Esophagus mucosa (tissue), 1 donor: Measurements from ENCODE around the gene CFAP90. TPM values are rescaled to one million over a fixed set of nuclear protein-coding genes. Genes with fewer than 3 reads are reported as not detected.

Experiments
- ATAC-seq: fragments of 200-7000 bp; cut with Tn5 transposase; one replicate; pipeline ENCODE4 v1.9.1; 2020
- total RNA-seq: library from RNA; stranded (reverse); gene quantifications from one replicate; pipeline ENCODE4 v1.2.4, GENCODE V29; 2023
- donor health status: DM: yes; HTN: yes; CAD: no.

The CFAP90 gene
- total RNA-seq: not detected

GRCh38 chr5:7850395-7851239, at the start of gene CFAP90:
TSS of gene CFAP90 (minus strand) at chr5:7851133. CDS start at chr5:7851021, 112 bp downstream.
- ATAC-seq: peak; percentile 35

- ATAC-seq: no peak
Observed at GRCh38 chr5:7897014-7897600, 46.2 kb upstream of the CFAP90 start.

- no peak for ATAC-seq
Observed at GRCh38 chr5:7894860-7895259, 43.9 kb upstream of the CFAP90 start.

GRCh38 chr5:7894439-7894838, 43.5 kb upstream of the CFAP90 start:
- no peak for ATAC-seq

GRCh38 chr5:7888901-7889300, 38.0 kb upstream of the CFAP90 start:
- no peak for ATAC-seq

- peak; percentile 47 for ATAC-seq
Observed at GRCh38 chr5:7886849-7887475, 36.0 kb upstream of the CFAP90 start.

GRCh38 chr5:7884491-7885267, 33.7 kb upstream of the CFAP90 start:
- no peak for ATAC-seq

- ATAC-seq: no peak
Observed at GRCh38 chr5:7882926-7883325, 32.0 kb upstream of the CFAP90 start.

- ATAC-seq: no peak
Observed at GRCh38 chr5:7881816-7882215, 30.9 kb upstream of the CFAP90 start.

- ATAC-seq: no peak
Observed at GRCh38 chr5:7881091-7881490, 30.2 kb upstream of the CFAP90 start.

GRCh38 chr5:7878381-7878873, 27.5 kb upstream of the CFAP90 start:
- ATAC-seq: no peak

GRCh38 chr5:7877851-7878250, 26.9 kb upstream of the CFAP90 start:
- no peak for ATAC-seq

- ATAC-seq: peak; percentile 75
Observed at GRCh38 chr5:7876867-7877266, 25.9 kb upstream of the CFAP90 start.

GRCh38 chr5:7875151-7875550, 24.2 kb upstream of the CFAP90 start:
- no peak for ATAC-seq

GRCh38 chr5:7874639-7875038, 23.7 kb upstream of the CFAP90 start:
- no peak for ATAC-seq

GRCh38 chr5:7873216-7873615, 22.3 kb upstream of the CFAP90 start:
- no peak for ATAC-seq

- ATAC-seq: no peak
Observed at GRCh38 chr5:7872517-7873130, 21.7 kb upstream of the CFAP90 start.

GRCh38 chr5:7871653-7872052, 20.7 kb upstream of the CFAP90 start:
- ATAC-seq: no peak

- ATAC-seq: peak; percentile 34
Observed at GRCh38 chr5:7869474-7870136, 18.7 kb upstream of the CFAP90 start.

- peak; percentile 100 for ATAC-seq
Observed at GRCh38 chr5:7868773-7869473, 18.0 kb upstream of the CFAP90 start, which contains the start of the genes FASTKD3 and MTRR. TSS of gene FASTKD3 (minus strand) at chr5:7869031. CDS start at chr5:7868083, 948 bp downstream. TSS of gene MTRR (plus strand) at chr5:7869148. CDS start at chr5:7870795, 1,647 bp downstream.

GRCh38 chr5:7868427-7868772, 17.5 kb upstream of the CFAP90 start:
- no peak for ATAC-seq
